K562 (cell line): ENCODE results near the gene FLAD1. TPM values are rescaled to one million over a fixed set of nuclear protein-coding genes. Genes with fewer than 3 reads are reported as not detected.

Source experiments
- CHAMP1 ChIP-seq: fragments of 450-650 bp; IDR thresholded peaks from 2 replicates; pipeline ENCODE4 v1.6.1; 2016; ENCODE audit warnings: mild to moderate bottlenecking
- GATAD2A ChIP-seq: fragments of 450-650 bp; IDR thresholded peaks from 2 replicates; pipeline ENCODE4 v1.6.1; 2017
- GTF3C2 ChIP-seq: IDR thresholded peaks from 3 replicates; pipeline ENCODE4 v1.6.1; 2011; ENCODE audit warnings: borderline replicate concordance, mild to moderate bottlenecking, moderate library complexity; ENCODE audit not compliant: insufficient read length; ENCODE audit errors: extremely low read depth
- HINFP ChIP-seq: fragments of 450-650 bp; conservative IDR thresholded peaks from 2 replicates; pipeline ENCODE4 v1.6.1; 2016; ENCODE audit warnings: missing genetic modification characterization, low read depth, mild to moderate bottlenecking, control low read depth, missing compliant biosample characterization
- ID3 ChIP-seq, 2 experiments: fragments of 250-450 bp in 1 of 2; fragments of 450-650 bp in 1 of 2; sonication (Bioruptor Pico) in 1 of 2; IDR thresholded peaks; 2 replicates each; pipeline versions ENCODE4 v1.6.1 to v1.8.0; 2016 to 2021; ENCODE audit warnings: mild to moderate bottlenecking in 2 of 2, moderate library complexity in 2 of 2, missing compliant biosample characterization in 1 of 2, missing genetic modification characterization in 1 of 2
- KHSRP ChIP-seq: fragments of 450-650 bp; IDR thresholded peaks from 2 replicates; pipeline ENCODE4 v1.6.1; 2017
- MAX ChIP-seq: sonication (generic); formaldehyde crosslinking; IDR thresholded peaks from 2 replicates; pipeline ENCODE4 v1.9.0; 2022; ENCODE audit warnings: mild to moderate bottlenecking, missing genetic modification reagents
- MAZ ChIP-seq, 2 experiments: fragments of 450-650 bp in 1 of 2; sonication (generic) in 1 of 2; formaldehyde crosslinking; IDR thresholded peaks in 1 of 2; conservative IDR thresholded peaks in 1 of 2; 2 replicates each; pipeline versions ENCODE4 v1.4.0 to v1.5.0; 2020; ENCODE audit warnings: mild to moderate bottlenecking in 1 of 2, missing genetic modification reagents in 1 of 2
- MEIS2 ChIP-seq: fragments of 450-650 bp; IDR thresholded peaks from 2 replicates; pipeline ENCODE4 v1.6.1; 2014; ENCODE audit warnings: mild to moderate bottlenecking; ENCODE audit not compliant: partially characterized antibody
- MTA3 ChIP-seq: fragments of 450-650 bp; formaldehyde crosslinking; IDR thresholded peaks from 2 replicates; pipeline ENCODE4 v1.6.1; 2017; ENCODE audit warnings: mild to moderate bottlenecking, borderline replicate concordance
- NEUROD1 ChIP-seq: fragments of 150-350 bp; IDR thresholded peaks from 2 replicates; pipeline ENCODE4 v1.6.1; 2014; ENCODE audit warnings: borderline replicate concordance, low read length, low read depth; ENCODE audit not compliant: partially characterized antibody
- NR2F6 ChIP-seq: fragments of 450-650 bp; formaldehyde crosslinking; IDR thresholded peaks from 2 replicates; pipeline ENCODE4 v1.4.0; 2020; ENCODE audit warnings: mild to moderate bottlenecking
- POLR2H ChIP-seq: IDR thresholded peaks from 2 replicates; pipeline ENCODE4 v1.6.1; 2016; ENCODE audit warnings: missing genetic modification characterization, low read depth, mild to moderate bottlenecking, control low read depth, missing compliant biosample characterization, moderate library complexity
- RAD51 ChIP-seq: fragments of 450-650 bp; IDR thresholded peaks from 2 replicates; pipeline ENCODE4 v1.7.1; 2016; ENCODE audit warnings: low read depth, mild to moderate bottlenecking, borderline replicate concordance
- RCOR1 ChIP-seq, 2 experiments: IDR thresholded peaks; 2 replicates each; pipeline ENCODE4 v1.6.1; 2012; ENCODE audit warnings: low read depth in 2 of 2, low read length in 2 of 2, borderline replicate concordance in 1 of 2, improper control_type of control experiment in 1 of 2
- SUPT5H ChIP-seq: fragments of 450-650 bp; IDR thresholded peaks from 2 replicates; pipeline ENCODE4 v1.6.1; 2016
- ZBTB1 ChIP-seq: sonication (generic); formaldehyde crosslinking; IDR thresholded peaks from 2 replicates; pipeline ENCODE4 v1.8.1; 2023; ENCODE audit warnings: missing genetic modification reagents, low read depth, mild to moderate bottlenecking, borderline replicate concordance
- ZNF785 ChIP-seq: fragments of 250-450 bp; sonication (Bioruptor Pico); IDR thresholded peaks from 2 replicates; pipeline ENCODE4 v1.4.0; 2020; ENCODE audit warnings: mild to moderate bottlenecking
- ZNF830 ChIP-seq: fragments of 250-450 bp; sonication (Bioruptor Pico); IDR thresholded peaks from 2 replicates; pipeline ENCODE4 v1.5.0; 2021; ENCODE audit warnings: mild to moderate bottlenecking
- polyA plus RNA-seq, 8 experiments: library from polyadenylated mRNA; depleted of rRNA in 4 of 8; stranded (reverse) in 5 of 8; unstranded in 3 of 8; fragments of >200 nt; fragmentation: Nextera tagmentation in 2 of 8; fragmentation: Illumina TruSeq in 1 of 8; extraction: Ambion mirVana in 2 of 8; extraction: Trizol in 1 of 8; gene quantifications; 2 replicates each; pipeline versions ENCODE4 v1.2.1 to v1.2.3, GENCODE V29; 2011 to 2014; ENCODE audit warnings: inconsistent platforms in 1 of 8, missing spikeins in 1 of 8
- total RNA-seq, 7 experiments: library from RNA; depleted of rRNA in 6 of 7; stranded (reverse); fragments of >200 nt in 6 of 7; fragmentation: Illumina TruSeq in 2 of 7; extraction: Trizol in 2 of 7; gene quantifications; 2 replicates each; pipeline versions ENCODE4 v1.2.1 to v1.2.3, GENCODE V29; 2011 to 2021; ENCODE audit warnings: low replicate concordance in 1 of 7

Gene FLAD1
- total and polyA plus RNA-seq, 9 of the 15 experiments (the other 6 are each of a cell fraction or from before 2014, with no cell fraction given) = 24.9 to 85.8 (median 67.0) TPM

GRCh38 chr1:155017041-155017945 lies 34.1 kb downstream of the FLAD1 start (continued):
- TF ChIP-seq MAX (peak; percentile 79), MEIS2 (peak; percentile 24), NR2F6 (no peak), RCOR1 (IDR thresholded peaks at IDR 0.05; ENCODE audit: borderline replicate concordance in 1 of 2, low read depth in 2 of 2, low read length in 2 of 2) (peak in 1 of 2 experiments; percentile 23; a peak in 1 of 4 replicates), ZNF785 (CRISPR knock-in tag) (no peak), MAZ (CRISPR knock-in tag; conservative IDR thresholded peaks at IDR 0.05 in 1 of 2, IDR thresholded peaks at IDR 0.05 in 1 of 2) (peak; percentile 98 to 99), ID3 (CRISPR knock-in tag; IDR thresholded peaks at IDR 0.05) (no peak), ID3 (tag; IDR thresholded peaks at IDR 0.05) (peak; percentile 90; the same call in 1 of the 2 replicates), GATAD2A (peak; percentile 88), CHAMP1 (no peak), SUPT5H (peak; percentile 73), ZNF830 (CRISPR knock-in tag) (no peak), RAD51 (no peak), MTA3 (peak; percentile 97), KHSRP (no peak), ZBTB1 (CRISPR knock-in tag) (0 out of 2 replicates have a peak, but pooled peaks have one; percentile 65), HINFP (no peak), GTF3C2 (no peak), NEUROD1 (peak; percentile 62), POLR2H (tag) (peak; percentile 57; the same call in 1 of the 2 replicates)
